ELF-1 (cell line): ENCODE data around the gene SCYL2.
"Not testable (repeated sequence)": the region's sequence is repeated elsewhere in the genome, so short reads cannot be mapped to it uniquely, and the experiment has no call there.

Experiments used
- DNase-seq: peaks from one replicate; pipeline ENCODE4 v3.0.0-alpha.2; 2016; ENCODE audit warnings: low read depth, low spot score

Gene SCYL2

GRCh38 chr12:100266835-100267602 is at the start of gene SCYL2, which contains the start of gene DEPDC4:
TSS of gene SCYL2 (plus strand) at chr12:100267177. CDS start at chr12:100282971, 15,794 bp downstream.
TSS of gene DEPDC4 (minus strand) at chr12:100267079. CDS start at chr12:100267076, 3 bp downstream.
- peak; percentile 98 for DNase-seq

GRCh38 chr12:100219328-100220109 is 47.5 kb upstream of the SCYL2 start:
- DNase-seq = no peak

GRCh38 chr12:100221523-100221922 is 45.5 kb upstream of the SCYL2 start:
- no peak for DNase-seq

GRCh38 chr12:100222173-100222572 is 44.8 kb upstream of the SCYL2 start:
- not testable (repeated sequence) for DNase-seq

GRCh38 chr12:100225491-100225890 is 41.5 kb upstream of the SCYL2 start:
- DNase-seq = no peak

- DNase-seq = peak; percentile 18
Measured at GRCh38 chr12:100229036-100229635, 37.8 kb upstream of the SCYL2 start.

- DNase-seq = peak; percentile 71
Measured at GRCh38 chr12:100229876-100230275, 37.1 kb upstream of the SCYL2 start.

GRCh38 chr12:100231873-100232272 is 35.1 kb upstream of the SCYL2 start:
- DNase-seq = not testable (repeated sequence)

- DNase-seq = peak; percentile 60
Measured at GRCh38 chr12:100234166-100234565, 32.8 kb upstream of the SCYL2 start.

GRCh38 chr12:100234591-100235304 is 32.2 kb upstream of the SCYL2 start:
- DNase-seq = no peak

GRCh38 chr12:100238801-100239200 is 28.2 kb upstream of the SCYL2 start:
- no peak for DNase-seq

- DNase-seq = no peak
Measured at GRCh38 chr12:100239589-100239988, 27.4 kb upstream of the SCYL2 start.

- DNase-seq = no peak
Measured at GRCh38 chr12:100243137-100243536, 23.8 kb upstream of the SCYL2 start.

- DNase-seq = no peak
Measured at GRCh38 chr12:100247765-100248164, 19.2 kb upstream of the SCYL2 start.

- no peak for DNase-seq
Measured at GRCh38 chr12:100248886-100249285, 18.1 kb upstream of the SCYL2 start.

GRCh38 chr12:100249941-100250340 is 17.0 kb upstream of the SCYL2 start:
- no peak for DNase-seq

GRCh38 chr12:100251917-100252316 is 15.1 kb upstream of the SCYL2 start:
- DNase-seq = no peak

GRCh38 chr12:100253437-100253836 is 13.5 kb upstream of the SCYL2 start:
- no peak for DNase-seq

- no peak for DNase-seq
Measured at GRCh38 chr12:100254876-100255275, 12.1 kb upstream of the SCYL2 start.

GRCh38 chr12:100258127-100258526 is 8.8 kb upstream of the SCYL2 start:
- DNase-seq = no peak

GRCh38 chr12:100263131-100263530 is 3.8 kb upstream of the SCYL2 start:
- DNase-seq = no peak

- DNase-seq = not testable (repeated sequence)
Measured at GRCh38 chr12:100265107-100265506, 1.9 kb upstream of the SCYL2 start.
